Measurements from ENCODE around the gene CHCHD10.

DNA sequence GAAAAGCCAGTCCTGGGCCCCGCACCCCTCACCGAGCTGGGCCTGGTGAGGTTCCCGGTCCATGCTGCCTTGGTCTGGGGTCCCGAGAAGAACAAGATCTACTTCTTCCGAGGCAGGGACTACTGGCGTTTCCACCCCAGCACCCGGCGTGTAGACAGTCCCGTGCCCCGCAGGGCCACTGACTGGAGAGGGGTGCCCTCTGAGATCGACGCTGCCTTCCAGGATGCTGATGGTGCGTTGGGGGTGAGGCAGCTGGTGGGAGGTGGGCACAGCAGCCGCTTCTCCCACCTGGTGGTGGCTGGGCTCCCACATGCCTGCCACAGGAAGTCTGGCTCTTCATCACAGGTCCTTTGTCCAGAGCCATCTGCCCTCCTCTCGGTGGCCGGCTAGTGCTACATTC is 14.5 kb upstream of the CHCHD10 start:
- TF ChIP-seq POLR2A (IDR thresholded peaks at IDR 0.05; ENCODE audit: low read length) (no peak), CEBPB (IDR thresholded peaks at IDR 0.05) (no peak), RFX5 (IDR thresholded peaks at IDR 0.05) (no peak), KDM5A (IDR thresholded peaks at IDR 0.05) (no peak), MAFK (IDR thresholded peaks at IDR 0.05; ENCODE audit: partially characterized antibody) (no peak), MYC (IDR thresholded peaks at IDR 0.05; ENCODE audit: borderline replicate concordance, low read length) (no peak), EP300 (IDR thresholded peaks at IDR 0.05) (no peak), ZFP36 (IDR thresholded peaks at IDR 0.05; ENCODE audit: borderline replicate concordance, partially characterized antibody) (no peak), RAD21 (conservative IDR thresholded peaks at IDR 0.05 in 1 of 2, IDR thresholded peaks at IDR 0.05 in 1 of 2) (no peak), SMC3 (IDR thresholded peaks at IDR 0.05) (no peak)
- TF ChIP-seq, protein P1, sequence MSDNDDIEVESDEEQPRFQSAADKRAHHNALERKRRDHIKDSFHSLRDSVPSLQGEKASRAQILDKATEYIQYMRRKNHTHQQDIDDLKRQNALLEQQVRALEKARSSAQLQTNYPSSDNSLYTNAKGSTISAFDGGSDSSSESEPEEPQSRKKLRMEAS (IDR thresholded peaks at IDR 0.05): no peak
- TF ChIP-seq, protein P2, sequence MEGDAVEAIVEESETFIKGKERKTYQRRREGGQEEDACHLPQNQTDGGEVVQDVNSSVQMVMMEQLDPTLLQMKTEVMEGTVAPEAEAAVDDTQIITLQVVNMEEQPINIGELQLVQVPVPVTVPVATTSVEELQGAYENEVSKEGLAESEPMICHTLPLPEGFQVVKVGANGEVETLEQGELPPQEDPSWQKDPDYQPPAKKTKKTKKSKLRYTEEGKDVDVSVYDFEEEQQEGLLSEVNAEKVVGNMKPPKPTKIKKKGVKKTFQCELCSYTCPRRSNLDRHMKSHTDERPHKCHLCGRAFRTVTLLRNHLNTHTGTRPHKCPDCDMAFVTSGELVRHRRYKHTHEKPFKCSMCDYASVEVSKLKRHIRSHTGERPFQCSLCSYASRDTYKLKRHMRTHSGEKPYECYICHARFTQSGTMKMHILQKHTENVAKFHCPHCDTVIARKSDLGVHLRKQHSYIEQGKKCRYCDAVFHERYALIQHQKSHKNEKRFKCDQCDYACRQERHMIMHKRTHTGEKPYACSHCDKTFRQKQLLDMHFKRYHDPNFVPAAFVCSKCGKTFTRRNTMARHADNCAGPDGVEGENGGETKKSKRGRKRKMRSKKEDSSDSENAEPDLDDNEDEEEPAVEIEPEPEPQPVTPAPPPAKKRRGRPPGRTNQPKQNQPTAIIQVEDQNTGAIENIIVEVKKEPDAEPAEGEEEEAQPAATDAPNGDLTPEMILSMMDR (IDR thresholded peaks at IDR 0.05): no peak
